ENCODE data around the gene STPG4. TPM values are rescaled to one million over a fixed set of nuclear protein-coding genes. Genes with fewer than 3 reads are reported as not detected.
"Not testable (repeated sequence)": the region's sequence is repeated elsewhere in the genome, so short reads cannot be mapped to it uniquely, and the experiment has no call there.

Gene STPG4
- total and polyA plus RNA-seq, 10 donors, result 0.19 to 2.2 (median 0.89) TPM; not detected in 3

DNA sequence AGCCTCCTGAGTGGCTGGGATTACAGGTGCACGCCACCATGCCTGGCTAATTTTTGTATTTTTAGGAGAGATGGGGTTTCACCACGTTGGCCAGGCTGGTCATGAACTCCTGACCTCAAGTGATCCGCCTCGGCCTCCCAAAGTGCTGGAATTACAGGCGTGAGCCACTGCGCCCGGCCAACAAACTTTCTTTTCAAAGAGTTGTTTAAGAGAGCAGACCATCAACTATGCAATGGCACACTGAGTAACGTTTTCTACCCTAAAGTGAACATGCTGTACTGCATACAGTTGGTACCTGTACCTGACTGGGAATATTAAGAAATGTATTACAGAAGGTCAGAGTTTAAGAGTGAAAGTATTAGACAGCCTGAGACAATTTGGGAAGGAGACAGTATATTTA lies 13.8 kb upstream of the STPG4 start:
- Histone ChIP-seq H3K4me1 (peaks cover 47 to 98% (median 91%) of the 10 kb centered on the region in 6 donors), H3K36me3 (peaks cover 0 to 75% (median 26%) of the 10 kb centered on the region in 6 donors), H3K27ac (peak overlapping the region in 1 of 8 donors; percentile 16)
- H3K4me3 ChIP-seq; DNase-seq; H3K9me3 ChIP-seq; intact Hi-C loops (cut with DNase I; ENCODE audit: low total_unique reads); H3K27me3 ChIP-seq (replicated peaks in 1 of 7): not testable (repeated sequence)
- WGBS, 5 donors, result 73 to 83% (median 77%) methylated on average over 8 of the region's 8 CpGs
- TF ChIP-seq POLR2AphosphoS5 (IDR thresholded peaks at IDR 0.05), result peak in 1 of 3 donors; percentile 18

DNA sequence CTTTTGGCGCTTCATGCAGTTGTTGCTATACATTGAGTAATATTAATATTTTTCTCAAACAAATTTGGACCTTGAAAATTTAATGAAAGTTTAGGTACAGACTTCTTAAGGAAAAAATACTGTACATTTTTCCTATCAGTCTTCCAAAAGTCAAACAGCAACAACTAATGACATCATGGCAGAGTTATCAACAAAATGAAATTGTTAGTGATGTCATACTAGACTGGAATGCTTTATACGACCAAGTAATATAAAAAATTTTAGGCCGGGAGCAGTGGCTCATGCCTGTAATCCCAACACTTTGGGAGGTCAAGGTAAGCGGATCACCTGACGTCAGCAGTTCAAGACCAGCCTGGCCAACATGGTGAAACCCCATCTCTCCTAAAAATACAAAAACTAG lies 12.0 kb upstream of the STPG4 start:
- Histone ChIP-seq H3K27me3 (replicated peaks in 1 of 7) (no peaks in the 10 kb centered on the region), H3K4me3 (no peak overlapping the region), H3K27ac (no peak overlapping the region), H3K4me1 (peaks cover 31 to 98% (median 84%) of the 10 kb centered on the region in 6 donors), H3K9me3 (no peaks in the 10 kb centered on the region), H3K36me3 (peaks cover 0 to 91% (median 36%) of the 10 kb centered on the region in 6 donors)
- intact Hi-C loops (cut with DNase I; ENCODE audit: low total_unique reads), result no loop called here
- WGBS, 5 donors, result 64 to 86% (median 81%) methylated on average over 5 of the region's 5 CpGs
- TF ChIP-seq, protein P1, sequence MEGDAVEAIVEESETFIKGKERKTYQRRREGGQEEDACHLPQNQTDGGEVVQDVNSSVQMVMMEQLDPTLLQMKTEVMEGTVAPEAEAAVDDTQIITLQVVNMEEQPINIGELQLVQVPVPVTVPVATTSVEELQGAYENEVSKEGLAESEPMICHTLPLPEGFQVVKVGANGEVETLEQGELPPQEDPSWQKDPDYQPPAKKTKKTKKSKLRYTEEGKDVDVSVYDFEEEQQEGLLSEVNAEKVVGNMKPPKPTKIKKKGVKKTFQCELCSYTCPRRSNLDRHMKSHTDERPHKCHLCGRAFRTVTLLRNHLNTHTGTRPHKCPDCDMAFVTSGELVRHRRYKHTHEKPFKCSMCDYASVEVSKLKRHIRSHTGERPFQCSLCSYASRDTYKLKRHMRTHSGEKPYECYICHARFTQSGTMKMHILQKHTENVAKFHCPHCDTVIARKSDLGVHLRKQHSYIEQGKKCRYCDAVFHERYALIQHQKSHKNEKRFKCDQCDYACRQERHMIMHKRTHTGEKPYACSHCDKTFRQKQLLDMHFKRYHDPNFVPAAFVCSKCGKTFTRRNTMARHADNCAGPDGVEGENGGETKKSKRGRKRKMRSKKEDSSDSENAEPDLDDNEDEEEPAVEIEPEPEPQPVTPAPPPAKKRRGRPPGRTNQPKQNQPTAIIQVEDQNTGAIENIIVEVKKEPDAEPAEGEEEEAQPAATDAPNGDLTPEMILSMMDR (IDR thresholded peaks at IDR 0.05 in 8 of 11, conservative IDR thresholded peaks at IDR 0.05 in 3 of 11), result no peak
- no peak for TF ChIP-seq POLR2A (IDR thresholded peaks at IDR 0.05)
- TF ChIP-seq POLR2AphosphoS5 (IDR thresholded peaks at IDR 0.05), result no peak
- DNase-seq, result no peak

DNA sequence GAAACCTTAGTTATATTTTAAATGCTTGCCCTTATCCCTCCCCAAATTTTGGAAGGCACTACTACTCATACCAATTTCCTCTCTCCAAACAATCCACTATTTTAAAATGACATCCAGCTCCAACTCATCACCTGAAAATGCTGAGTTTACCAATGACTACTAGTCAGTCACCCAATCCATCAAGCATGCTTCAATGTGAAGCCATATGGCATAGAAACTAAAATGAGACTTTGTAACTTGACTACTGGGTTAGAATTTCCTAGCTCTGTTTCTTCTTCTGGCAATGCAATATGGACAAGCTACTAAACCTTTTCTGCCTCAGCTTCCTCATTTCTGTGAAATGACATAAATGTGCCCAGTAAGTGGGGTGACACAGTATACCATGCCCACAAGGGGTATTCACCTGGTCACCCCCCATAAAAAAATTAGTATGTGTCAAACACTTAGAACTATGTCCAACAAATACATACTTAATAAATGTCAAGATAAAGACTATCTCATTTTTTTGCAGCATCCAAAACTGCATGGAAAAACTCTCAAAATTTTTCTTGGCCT lies 10.0 kb upstream of the STPG4 start:
- intact Hi-C loops (cut with DNase I; ENCODE audit: low total_unique reads), result no loop called here
- peaks cover 0 to 100% (median 54%) of the 10 kb centered on the region in 6 donors for H3K36me3 ChIP-seq
- no peaks in the 10 kb centered on the region for H3K9me3 ChIP-seq
- no peak overlapping the region for H3K4me3 ChIP-seq
- TF ChIP-seq POLR2AphosphoS5 (IDR thresholded peaks at IDR 0.05), result no peak
- TF ChIP-seq, protein P1 (IDR thresholded peaks at IDR 0.05 in 8 of 11, conservative IDR thresholded peaks at IDR 0.05 in 3 of 11), result no peak
- H3K4me1 ChIP-seq, result peaks cover 20 to 91% (median 63%) of the 10 kb centered on the region in 6 donors
- no peak for DNase-seq
- H3K27me3 ChIP-seq (replicated peaks in 1 of 7), result no peaks in the 10 kb centered on the region
- peak overlapping the region in 1 of 8 donors; percentile 13 for H3K27ac ChIP-seq

DNA sequence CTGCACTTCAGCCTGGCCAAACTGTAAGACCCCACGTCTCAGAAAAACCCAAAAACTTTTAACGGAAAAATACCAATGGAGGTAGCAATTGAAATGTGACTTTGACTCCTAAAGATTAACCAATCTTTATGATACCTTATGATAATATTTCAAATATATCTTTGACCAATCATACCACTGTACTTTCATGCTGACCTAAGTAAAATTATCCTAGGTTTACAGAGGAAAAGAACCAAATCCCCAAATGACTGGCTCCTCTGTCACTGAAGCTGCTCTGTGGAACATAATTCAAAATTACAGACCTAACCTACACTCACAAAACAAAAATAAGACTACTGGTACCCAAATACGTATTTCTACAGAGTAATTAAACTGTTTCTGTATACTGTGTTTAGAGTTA lies 7.7 kb upstream of the STPG4 start:
- no peak for DNase-seq
- peaks cover 0 to 100% (median 53%) of the 10 kb centered on the region in 6 donors for H3K36me3 ChIP-seq
- no peaks in the 10 kb centered on the region for H3K9me3 ChIP-seq
- TF ChIP-seq, protein P1 (IDR thresholded peaks at IDR 0.05 in 8 of 11, conservative IDR thresholded peaks at IDR 0.05 in 3 of 11), result no peak
- TF ChIP-seq POLR2A (IDR thresholded peaks at IDR 0.05) (no peak), POLR2AphosphoS5 (IDR thresholded peaks at IDR 0.05) (no peak)
- no peak overlapping the region for H3K4me3 ChIP-seq
- H3K4me1 ChIP-seq, result peaks cover 6 to 75% (median 40%) of the 10 kb centered on the region in 6 donors
- intact Hi-C loops (cut with DNase I; ENCODE audit: low total_unique reads), result no loop called here
- 74 to 93% (median 90%) methylated on average over 3 of the region's 3 CpGs for WGBS, 5 donors
- peak overlapping the region in 1 of 8 donors; percentile 0 for H3K27ac ChIP-seq
- no peaks in the 10 kb centered on the region for H3K27me3 ChIP-seq (replicated peaks in 1 of 7)

All from spleen (tissue), 11 donors.